MM.1S (cell line): ENCODE measurements around the gene KRTAP5-3.

ENCODE experiments used
- EZH2 ChIP-seq: fragments of 300-600 bp; sonication (generic); optimal IDR thresholded peaks from 2 replicates; pipeline ENCODE3; 2017; ENCODE audit warnings: low read depth, mild to moderate bottlenecking, antibody characterized with exemption, low read length, mixed read lengths
- EZH2phosphoT487 ChIP-seq: fragments of 300-600 bp; sonication (generic); IDR thresholded peaks from 2 replicates; pipeline ENCODE4 v1.6.1; 2018; ENCODE audit warnings: antibody characterized with exemption, low read length
- TF ChIP-seq, protein P1 (sequence below): fragments of 300-600 bp; sonication (generic); IDR thresholded peaks from 2 replicates; pipeline ENCODE4 v1.5.1; 2016; ENCODE audit warnings: antibody characterized with exemption, low read length, mixed read lengths

- TF ChIP-seq, protein P1, sequence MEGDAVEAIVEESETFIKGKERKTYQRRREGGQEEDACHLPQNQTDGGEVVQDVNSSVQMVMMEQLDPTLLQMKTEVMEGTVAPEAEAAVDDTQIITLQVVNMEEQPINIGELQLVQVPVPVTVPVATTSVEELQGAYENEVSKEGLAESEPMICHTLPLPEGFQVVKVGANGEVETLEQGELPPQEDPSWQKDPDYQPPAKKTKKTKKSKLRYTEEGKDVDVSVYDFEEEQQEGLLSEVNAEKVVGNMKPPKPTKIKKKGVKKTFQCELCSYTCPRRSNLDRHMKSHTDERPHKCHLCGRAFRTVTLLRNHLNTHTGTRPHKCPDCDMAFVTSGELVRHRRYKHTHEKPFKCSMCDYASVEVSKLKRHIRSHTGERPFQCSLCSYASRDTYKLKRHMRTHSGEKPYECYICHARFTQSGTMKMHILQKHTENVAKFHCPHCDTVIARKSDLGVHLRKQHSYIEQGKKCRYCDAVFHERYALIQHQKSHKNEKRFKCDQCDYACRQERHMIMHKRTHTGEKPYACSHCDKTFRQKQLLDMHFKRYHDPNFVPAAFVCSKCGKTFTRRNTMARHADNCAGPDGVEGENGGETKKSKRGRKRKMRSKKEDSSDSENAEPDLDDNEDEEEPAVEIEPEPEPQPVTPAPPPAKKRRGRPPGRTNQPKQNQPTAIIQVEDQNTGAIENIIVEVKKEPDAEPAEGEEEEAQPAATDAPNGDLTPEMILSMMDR: no peak
- TF ChIP-seq EZH2 (no peak), EZH2phosphoT487 (no peak)
Measured at GRCh38 chr11:1653541-1654387, 45.5 kb upstream of the KRTAP5-3 start.
